Liver (tissue), 9 donors: ENCODE data around the gene ADCY3. TPM values are rescaled to one million over a fixed set of nuclear protein-coding genes. Genes with fewer than 3 reads are reported as not detected.
A peak's percentile ranks its signal among the peaks of the same experiment; 100 is the strongest.

ENCODE experiments used
- DNase-seq: peaks from one replicate; pipeline ENCODE4 v3.0.0-alpha.2; 2017; ENCODE audit warnings: low spot score
- H3K27ac ChIP-seq, 2 donors: one replicate each; pipeline ENCODE4 v1.7.0; 2013; ENCODE audit warnings: inconsistent platforms in 2 of 2, low read length in 2 of 2, control low read depth in 1 of 2, low read depth in 1 of 2, mild to moderate bottlenecking in 1 of 2
- H3K27me3 ChIP-seq, 4 donors: one replicate each; pipeline versions ENCODE4 v1.6.1 to v1.7.0; 2013; ENCODE audit warnings: low read length in 3 of 4, inconsistent platforms in 1 of 4, mild to moderate bottlenecking in 1 of 4, moderate library complexity in 1 of 4; ENCODE audit not compliant: control insufficient read depth in 4 of 4, insufficient read depth in 4 of 4
- H3K36me3 ChIP-seq, 4 donors: one replicate each; pipeline versions ENCODE4 v1.6.1 to v1.7.0; 2013; ENCODE audit warnings: low read length in 3 of 4, mild to moderate bottlenecking in 3 of 4, low read depth in 1 of 4, moderate library complexity in 1 of 4; ENCODE audit not compliant: control insufficient read depth in 4 of 4, insufficient read depth in 3 of 4
- H3K4me1 ChIP-seq, 4 donors: one replicate each; pipeline versions ENCODE4 v1.6.1 to v1.7.0; 2013; ENCODE audit warnings: low read length in 3 of 4, mild to moderate bottlenecking in 3 of 4, moderate library complexity in 1 of 4; ENCODE audit not compliant: control insufficient read depth in 4 of 4, insufficient read depth in 4 of 4
- H3K4me3 ChIP-seq, 3 donors: one replicate each; pipeline versions ENCODE4 v1.6.1 to v1.7.0; 2013; ENCODE audit warnings: low read length in 3 of 3, control low read depth in 1 of 3, low read depth in 1 of 3, mild to moderate bottlenecking in 1 of 3
- H3K9ac ChIP-seq, 2 donors: one replicate each; pipeline ENCODE4 v1.7.0; 2013; ENCODE audit warnings: low read length in 2 of 2, mild to moderate bottlenecking in 2 of 2, moderate library complexity in 2 of 2, control low read depth in 1 of 2, low read depth in 1 of 2
- H3K9me3 ChIP-seq, 4 donors: one replicate each; pipeline versions ENCODE4 v1.6.1 to v1.7.0; 2013; ENCODE audit warnings: low read length in 3 of 4; ENCODE audit not compliant: control insufficient read depth in 4 of 4
- ATF3 ChIP-seq: IDR thresholded peaks from 2 replicates; pipeline ENCODE4 v1.6.1; 2016; ENCODE audit warnings: antibody characterized with exemption
- EGR1 ChIP-seq, 2 donors: IDR thresholded peaks; 2 replicates each; pipeline ENCODE4 v1.6.1; 2016 to 2018; ENCODE audit warnings: antibody characterized with exemption in 2 of 2, low read depth in 2 of 2
- FOXA1 ChIP-seq: IDR thresholded peaks from 2 replicates; pipeline ENCODE4 v1.6.1; 2016; ENCODE audit warnings: antibody characterized with exemption
- FOXA2 ChIP-seq: IDR thresholded peaks from 2 replicates; pipeline ENCODE4 v1.6.1; 2016; ENCODE audit warnings: antibody characterized with exemption
- HNF4A ChIP-seq, 2 donors: conservative IDR thresholded peaks; 2 replicates each; pipeline ENCODE4 v1.6.1; 2016; ENCODE audit warnings: antibody characterized with exemption in 2 of 2, mild to moderate bottlenecking in 2 of 2
- HNF4G ChIP-seq: IDR thresholded peaks from 2 replicates; pipeline ENCODE4 v1.6.1; 2016; ENCODE audit warnings: antibody characterized with exemption
- RAD21 ChIP-seq, 2 donors: IDR thresholded peaks; 2 replicates each; pipeline ENCODE4 v1.6.1; 2016; ENCODE audit warnings: antibody characterized with exemption in 2 of 2, mild to moderate bottlenecking in 2 of 2
- REST ChIP-seq: IDR thresholded peaks from 2 replicates; pipeline ENCODE4 v1.6.1; 2016; ENCODE audit warnings: antibody characterized with exemption, mild to moderate bottlenecking
- RXRA ChIP-seq, 2 donors: IDR thresholded peaks; 2 replicates each; pipeline ENCODE4 v1.6.1; 2017 to 2018; ENCODE audit warnings: antibody characterized with exemption in 2 of 2, mild to moderate bottlenecking in 1 of 2
- SP1 ChIP-seq: IDR thresholded peaks from 2 replicates; pipeline ENCODE4 v1.6.1; 2018; ENCODE audit warnings: antibody characterized with exemption, mild to moderate bottlenecking
- YY1 ChIP-seq: IDR thresholded peaks from 2 replicates; pipeline ENCODE4 v1.6.1; 2016; ENCODE audit warnings: antibody characterized with exemption, mild to moderate bottlenecking
- WGBS: extraction: QIAGEN DNeasy Blood & Tissue Kit; methylation state at CpG from one replicate; pipeline ENCODE4 v1.1.7; 2013; 5-methylcytosine and 5-hydroxymethylcytosine counted together
- polyA plus RNA-seq, 2 donors: library from polyadenylated mRNA; stranded (reverse) in 1 of 2; unstranded in 1 of 2; fragments of 200-250 nt in 1 of 2; fragments of >200 nt in 1 of 2; fragmentation: Nextera tagmentation in 1 of 2; extraction: Ambion mirVana in 1 of 2; gene quantifications; one replicate each; pipeline versions ENCODE4 v1.2.1 to v1.2.3, GENCODE V29; 2013 to 2015
- total RNA-seq, 2 donors: library from RNA; depleted of rRNA; stranded (reverse); fragments of >200 nt; gene quantifications; one replicate each; pipeline ENCODE4 v1.2.3, GENCODE V29; 2014
- TF ChIP-seq, protein P1 (sequence below): IDR thresholded peaks from 2 replicates; pipeline ENCODE4 v1.6.1; 2016; ENCODE audit warnings: antibody characterized with exemption
- TF ChIP-seq, protein P2 (sequence below): IDR thresholded peaks from 2 replicates; pipeline ENCODE4 v1.6.1; 2016; ENCODE audit warnings: antibody characterized with exemption
- TF ChIP-seq, protein P3 (sequence below): fragments of 150-350 bp; IDR thresholded peaks from 2 replicates; pipeline ENCODE4 v1.5.1; 2017; ENCODE audit warnings: improper control_type of control experiment, low read depth, low read length; ENCODE audit not compliant: missing input control
- donor health status: healthy.
- donor health status: healthy.
- donor health status: healthy.
- donor health status: healthy.
- donor health status: healthy.

Gene ADCY3
- total and polyA plus RNA-seq, 4 donors = 0.99 to 8.4 (median 6.4) TPM

DNA sequence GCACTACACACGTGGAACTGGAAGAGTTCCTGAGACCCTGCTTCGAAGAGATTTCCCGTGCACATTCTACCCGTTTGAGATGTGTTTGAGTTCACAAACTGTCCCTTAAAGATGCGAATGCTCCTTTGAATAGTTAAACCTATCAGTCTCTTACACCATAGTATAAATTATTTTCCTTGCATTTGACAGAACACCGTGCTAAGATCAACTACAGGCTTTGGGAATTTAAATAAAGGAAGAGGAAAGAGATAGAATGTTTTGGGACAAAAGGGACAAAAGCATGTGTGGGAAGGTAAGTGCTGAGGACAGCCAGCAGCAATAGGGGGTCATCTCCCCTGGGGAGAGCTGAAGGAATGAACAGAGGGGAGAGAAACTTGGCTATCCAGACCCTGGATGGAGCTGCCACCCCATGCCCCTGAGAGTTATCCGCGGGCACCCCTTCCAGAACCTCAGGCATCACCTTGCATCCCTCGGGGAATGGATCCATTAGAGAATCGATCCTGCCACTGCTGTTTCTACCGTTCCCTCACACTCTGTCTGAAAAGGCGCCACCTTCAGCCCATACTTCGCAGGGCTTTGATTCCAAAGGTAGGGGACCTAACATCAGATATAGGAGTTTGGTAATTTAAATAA, 888 bp upstream of the ADCY3 start:
- WGBS = 28% methylated on average over 13 of the region's 13 CpGs
- peak overlapping the region in 2 of 3 donors; percentile 30 to 73 for H3K4me3 ChIP-seq
- H3K27ac ChIP-seq = no peak overlapping the region
- DNase-seq = no peak
- TF ChIP-seq, protein P1, sequence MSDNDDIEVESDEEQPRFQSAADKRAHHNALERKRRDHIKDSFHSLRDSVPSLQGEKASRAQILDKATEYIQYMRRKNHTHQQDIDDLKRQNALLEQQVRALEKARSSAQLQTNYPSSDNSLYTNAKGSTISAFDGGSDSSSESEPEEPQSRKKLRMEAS = no peak
- TF ChIP-seq, protein P2, sequence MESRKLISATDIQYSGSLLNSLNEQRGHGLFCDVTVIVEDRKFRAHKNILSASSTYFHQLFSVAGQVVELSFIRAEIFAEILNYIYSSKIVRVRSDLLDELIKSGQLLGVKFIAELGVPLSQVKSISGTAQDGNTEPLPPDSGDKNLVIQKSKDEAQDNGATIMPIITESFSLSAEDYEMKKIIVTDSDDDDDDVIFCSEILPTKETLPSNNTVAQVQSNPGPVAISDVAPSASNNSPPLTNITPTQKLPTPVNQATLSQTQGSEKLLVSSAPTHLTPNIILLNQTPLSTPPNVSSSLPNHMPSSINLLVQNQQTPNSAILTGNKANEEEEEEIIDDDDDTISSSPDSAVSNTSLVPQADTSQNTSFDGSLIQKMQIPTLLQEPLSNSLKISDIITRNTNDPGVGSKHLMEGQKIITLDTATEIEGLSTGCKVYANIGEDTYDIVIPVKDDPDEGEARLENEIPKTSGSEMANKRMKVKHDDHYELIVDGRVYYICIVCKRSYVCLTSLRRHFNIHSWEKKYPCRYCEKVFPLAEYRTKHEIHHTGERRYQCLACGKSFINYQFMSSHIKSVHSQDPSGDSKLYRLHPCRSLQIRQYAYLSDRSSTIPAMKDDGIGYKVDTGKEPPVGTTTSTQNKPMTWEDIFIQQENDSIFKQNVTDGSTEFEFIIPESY = no peak
- no peak for TF ChIP-seq HNF4G
- TF ChIP-seq SP1 = no peak
- H3K9me3 ChIP-seq = no peaks in the 10 kb centered on the region
- peaks cover 0 to 5% (median 0%) of the 10 kb centered on the region in 4 donors for H3K27me3 ChIP-seq
- no peaks in the 10 kb centered on the region for H3K36me3 ChIP-seq
- peaks cover 0 to 13% (median 7%) of the 10 kb centered on the region in 4 donors for H3K4me1 ChIP-seq
- no peak overlapping the region for H3K9ac ChIP-seq

- DNase-seq = no peak
- TF ChIP-seq HNF4A (conservative IDR thresholded peaks at IDR 0.05) = no peak
- TF ChIP-seq FOXA2 = no peak
- TF ChIP-seq EGR1 (IDR thresholded peaks at IDR 0.05; ENCODE audit: low read depth in 2 of 2) = no peak
- TF ChIP-seq, protein P3, sequence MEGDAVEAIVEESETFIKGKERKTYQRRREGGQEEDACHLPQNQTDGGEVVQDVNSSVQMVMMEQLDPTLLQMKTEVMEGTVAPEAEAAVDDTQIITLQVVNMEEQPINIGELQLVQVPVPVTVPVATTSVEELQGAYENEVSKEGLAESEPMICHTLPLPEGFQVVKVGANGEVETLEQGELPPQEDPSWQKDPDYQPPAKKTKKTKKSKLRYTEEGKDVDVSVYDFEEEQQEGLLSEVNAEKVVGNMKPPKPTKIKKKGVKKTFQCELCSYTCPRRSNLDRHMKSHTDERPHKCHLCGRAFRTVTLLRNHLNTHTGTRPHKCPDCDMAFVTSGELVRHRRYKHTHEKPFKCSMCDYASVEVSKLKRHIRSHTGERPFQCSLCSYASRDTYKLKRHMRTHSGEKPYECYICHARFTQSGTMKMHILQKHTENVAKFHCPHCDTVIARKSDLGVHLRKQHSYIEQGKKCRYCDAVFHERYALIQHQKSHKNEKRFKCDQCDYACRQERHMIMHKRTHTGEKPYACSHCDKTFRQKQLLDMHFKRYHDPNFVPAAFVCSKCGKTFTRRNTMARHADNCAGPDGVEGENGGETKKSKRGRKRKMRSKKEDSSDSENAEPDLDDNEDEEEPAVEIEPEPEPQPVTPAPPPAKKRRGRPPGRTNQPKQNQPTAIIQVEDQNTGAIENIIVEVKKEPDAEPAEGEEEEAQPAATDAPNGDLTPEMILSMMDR = no peak
- TF ChIP-seq FOXA1 = no peak
- no peak for TF ChIP-seq YY1
- TF ChIP-seq REST = no peak
- no peak for TF ChIP-seq RXRA (IDR thresholded peaks at IDR 0.05)
- TF ChIP-seq SP1 = no peak
- TF ChIP-seq ATF3 = no peak
- TF ChIP-seq RAD21 (IDR thresholded peaks at IDR 0.05) = no peak
- 3% methylated on average over 76 of the region's 76 CpGs for WGBS
- no peaks in the 10 kb centered on the region for H3K36me3 ChIP-seq
- H3K9me3 ChIP-seq = no peaks in the 10 kb centered on the region
- peak overlapping the region in 2 of 3 donors; percentile 35 to 73 for H3K4me3 ChIP-seq
- H3K27ac ChIP-seq = peak overlapping the region in 1 of 2 donors; percentile 18
- H3K9ac ChIP-seq = no peak overlapping the region
- peaks cover 0 to 3% (median 0%) of the 10 kb centered on the region in 4 donors for H3K27me3 ChIP-seq
- peaks cover 0 to 13% (median 7%) of the 10 kb centered on the region in 4 donors for H3K4me1 ChIP-seq
Measured at GRCh38 chr2:24919506-24920097, 435 bp downstream of the ADCY3 start.
